Mucosa of stomach (tissue), 1 donor: ENCODE measurements around the gene AGAP5.

ENCODE experiments used
- H3K27me3 ChIP-seq: one replicate; pipeline ENCODE4 v1.7.0; 2013; ENCODE audit warnings: mild to moderate bottlenecking, low read length; ENCODE audit not compliant: control insufficient read depth, insufficient read depth
- H3K36me3 ChIP-seq: one replicate; pipeline ENCODE4 v1.7.0; 2013; ENCODE audit warnings: low read length; ENCODE audit not compliant: control insufficient read depth, insufficient read depth
- H3K4me1 ChIP-seq: one replicate; pipeline ENCODE4 v1.7.0; 2013; ENCODE audit warnings: mild to moderate bottlenecking, low read length; ENCODE audit not compliant: control insufficient read depth, insufficient read depth
- H3K4me3 ChIP-seq: one replicate; pipeline ENCODE4 v1.7.0; 2013; ENCODE audit warnings: low read length
- H3K9ac ChIP-seq: one replicate; pipeline ENCODE4 v1.7.0; 2013; ENCODE audit warnings: mild to moderate bottlenecking, low read length, moderate library complexity
- H3K9me3 ChIP-seq: one replicate; pipeline ENCODE4 v1.7.0; 2013; ENCODE audit warnings: mild to moderate bottlenecking, low read length, moderate library complexity; ENCODE audit not compliant: control insufficient read depth
- donor health status: Pancreatic carcinoma.

Gene AGAP5

GRCh38 chr10:73629165-73629564, 68.7 kb downstream of the AGAP5 start:
- H3K36me3 ChIP-seq: no peaks in the 10 kb centered on the region
- no peaks in the 10 kb centered on the region for H3K4me1 ChIP-seq
- H3K4me3 ChIP-seq: no peak overlapping the region
- no peak overlapping the region for H3K9ac ChIP-seq
- no peaks in the 10 kb centered on the region for H3K9me3 ChIP-seq
- H3K27me3 ChIP-seq: no peaks in the 10 kb centered on the region

DNA sequence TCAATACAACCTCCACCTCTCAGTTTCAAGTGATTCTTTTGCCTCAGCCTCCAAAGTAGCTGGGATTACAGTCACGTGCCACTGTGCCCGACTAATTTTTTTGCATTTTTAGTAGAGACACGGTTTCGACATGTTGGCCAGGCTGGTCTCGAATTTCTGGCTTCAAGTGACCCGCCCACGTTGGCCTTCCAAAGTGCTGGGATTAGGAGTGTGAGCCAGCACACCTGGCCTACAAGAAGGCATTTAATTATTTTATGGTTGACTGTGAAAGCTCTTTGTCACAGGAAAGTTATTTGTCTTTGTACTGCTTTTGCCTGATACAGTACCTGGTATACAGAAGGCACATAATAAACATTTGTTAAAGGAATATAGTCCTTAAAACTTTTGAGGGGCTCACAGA, 69.5 kb downstream of the AGAP5 start:
- Histone ChIP-seq H3K36me3 (no peaks in the 10 kb centered on the region), H3K27me3 (no peaks in the 10 kb centered on the region), H3K4me3 (no peak overlapping the region), H3K9ac (no peak overlapping the region), H3K9me3 (no peaks in the 10 kb centered on the region), H3K4me1 (no peaks in the 10 kb centered on the region)

DNA sequence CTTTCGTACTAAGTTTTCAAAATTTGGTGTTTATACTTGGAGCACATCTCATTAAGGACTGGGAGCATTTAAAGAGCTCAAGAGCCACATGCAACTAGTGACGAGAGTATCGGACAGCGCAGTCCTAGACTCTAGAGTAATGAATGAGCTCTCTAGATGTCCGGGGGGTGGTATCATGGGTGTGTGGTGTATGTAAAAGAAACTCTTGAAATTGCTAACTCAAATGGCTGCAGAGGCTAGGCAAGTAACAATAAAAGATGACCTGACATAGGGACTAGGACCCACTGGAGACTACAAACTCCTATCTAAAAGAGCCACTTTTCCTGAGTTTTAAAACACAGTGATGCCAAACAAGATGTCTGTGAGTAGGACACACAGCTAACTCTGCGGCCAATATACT, 70.6 kb downstream of the AGAP5 start:
- no peak overlapping the region for H3K9ac ChIP-seq
- H3K9me3 ChIP-seq: no peaks in the 10 kb centered on the region
- H3K4me3 ChIP-seq: no peak overlapping the region
- no peaks in the 10 kb centered on the region for H3K4me1 ChIP-seq
- no peaks in the 10 kb centered on the region for H3K36me3 ChIP-seq
- H3K27me3 ChIP-seq: no peaks in the 10 kb centered on the region

DNA sequence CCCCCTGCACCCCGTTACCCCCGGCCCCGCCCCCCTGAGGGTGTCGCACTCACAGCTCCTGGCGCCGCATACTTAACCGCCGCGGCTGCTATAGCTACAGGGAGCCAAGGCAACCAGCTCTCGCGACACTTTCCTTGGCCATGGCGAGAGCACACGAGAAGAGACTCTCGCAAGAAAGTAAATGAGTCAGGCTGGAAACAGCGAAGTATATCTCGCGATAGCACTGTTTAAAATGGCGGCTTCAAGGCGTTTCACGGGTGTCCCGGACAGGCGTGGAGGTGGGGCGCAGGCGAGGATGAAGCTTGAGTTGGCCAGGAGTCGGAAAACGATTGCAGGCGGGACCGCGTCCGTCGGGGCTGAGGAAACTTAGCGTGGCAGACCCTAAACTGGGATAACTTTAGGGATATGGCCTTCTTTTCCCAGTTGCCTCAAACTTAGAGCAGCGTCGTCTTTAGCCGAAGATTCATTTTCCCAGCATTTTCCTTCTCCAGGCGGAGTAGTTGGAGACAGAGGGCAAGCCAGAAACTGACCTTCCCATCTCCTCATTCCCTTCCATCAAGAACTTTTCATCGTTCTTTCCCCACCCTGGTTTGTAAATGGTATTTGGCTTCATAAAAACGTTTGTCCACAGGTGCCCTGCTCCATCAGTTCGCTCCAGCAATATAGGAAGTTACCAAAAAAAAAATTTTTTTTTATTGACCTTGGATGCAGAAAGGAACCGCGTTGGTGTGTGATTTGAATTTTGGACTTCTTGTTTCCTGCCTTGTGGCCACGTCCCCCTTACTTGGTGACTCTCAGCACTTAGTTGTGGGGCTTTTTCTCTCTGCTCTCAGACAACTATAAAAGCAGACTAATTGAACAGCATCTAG, 71.8 kb downstream of the AGAP5 start:
- Histone ChIP-seq H3K9me3 (no peaks in the 10 kb centered on the region), H3K27me3 (no peaks in the 10 kb centered on the region), H3K4me1 (no peaks in the 10 kb centered on the region), H3K4me3 (peak overlapping the region; percentile 46), H3K9ac (peak overlapping the region; percentile 86), H3K36me3 (no peaks in the 10 kb centered on the region)

DNA sequence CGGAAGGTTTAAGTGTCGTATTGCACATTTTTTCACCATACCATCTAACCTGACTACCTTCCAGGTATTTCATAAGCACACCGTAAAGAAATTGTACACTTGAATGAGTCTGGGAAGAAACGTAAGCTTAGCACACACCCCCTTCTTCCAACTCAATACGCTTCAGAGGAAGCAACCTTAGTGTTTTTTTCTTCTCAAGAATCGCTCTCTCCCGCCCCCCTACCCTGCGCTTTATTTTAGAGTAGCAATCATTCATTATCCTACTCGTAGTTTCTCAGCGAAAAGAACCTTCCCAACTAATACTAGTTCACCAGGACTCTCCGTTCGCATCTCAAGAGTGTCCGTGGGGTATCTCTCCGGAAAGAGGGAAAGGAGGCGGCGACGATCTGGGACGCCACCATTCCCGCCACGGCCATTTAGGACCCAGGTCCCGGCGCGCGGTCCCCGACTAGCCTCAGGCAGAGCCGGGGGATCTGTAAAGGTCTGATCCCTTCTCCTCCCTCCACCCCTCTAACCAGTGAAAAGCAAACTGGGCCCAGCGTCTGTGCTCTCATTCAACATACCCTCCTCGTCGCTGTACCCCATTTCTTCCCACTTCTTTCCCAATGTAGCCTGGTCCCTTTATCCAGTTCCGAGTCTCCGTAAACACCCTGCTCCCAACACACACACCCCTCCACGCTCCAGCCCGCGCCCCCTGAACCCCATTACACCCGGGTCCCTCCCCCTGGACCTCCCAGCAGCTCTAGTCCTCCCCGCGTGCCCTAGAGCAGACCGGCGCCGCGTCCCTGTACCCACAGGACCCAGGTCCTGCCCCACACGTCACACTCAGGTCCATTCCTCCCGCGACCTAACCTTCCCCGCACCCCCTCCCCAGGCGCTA, 72.7 kb downstream of the AGAP5 start:
- Histone ChIP-seq H3K36me3 (no peaks in the 10 kb centered on the region), H3K9ac (peak overlapping the region; percentile 79), H3K27me3 (no peaks in the 10 kb centered on the region), H3K4me1 (no peaks in the 10 kb centered on the region), H3K4me3 (peak overlapping the region; percentile 91), H3K9me3 (no peaks in the 10 kb centered on the region)
